ENCODE data around the gene HRCT1.

- TF ChIP-seq POLR2A (IDR thresholded peaks at IDR 0.05; ENCODE audit: low read depth, low read length) (no peak), CTCF (conservative IDR thresholded peaks at IDR 0.05; ENCODE audit: low read depth, low read length) (no peak), CEBPB (IDR thresholded peaks at IDR 0.05; ENCODE audit: low read depth, low read length) (no peak), RAD21 (IDR thresholded peaks at IDR 0.05; ENCODE audit: low read length) (no peak), MAZ (IDR thresholded peaks at IDR 0.05; ENCODE audit: borderline replicate concordance, low read depth, low read length) (no peak), MAFK (IDR thresholded peaks at IDR 0.05; ENCODE audit: low read depth, low read length) (no peak), FOS (IDR thresholded peaks at IDR 0.05; ENCODE audit: low read depth, low read length) (no peak), MXI1 (IDR thresholded peaks at IDR 0.05; ENCODE audit: borderline replicate concordance, low read depth, low read length) (no peak), RCOR1 (IDR thresholded peaks at IDR 0.05; ENCODE audit: insufficient replicate concordance, low read length) (no peak), CHD1 (IDR thresholded peaks at IDR 0.05; ENCODE audit: low read depth, low read length) (no peak)
Observed at GRCh38 chr9:35952526-35953191, 46.7 kb downstream of the HRCT1 start.

All from IMR-90 (cell line).